Effector memory CD4-positive, alpha-beta T cell (primary cell): ENCODE data around the gene COL5A1.

Experiments used
- DNase-seq, 3 donors: peaks; one replicate each; pipeline ENCODE4 v3.0.0-alpha.2; 2020
- H3K27ac ChIP-seq: 2 replicates; pipeline ENCODE4 v1.7.0; 2013; ENCODE audit warnings: mild to moderate bottlenecking, low read length, moderate library complexity; ENCODE audit not compliant: insufficient read depth, poor library complexity, severe bottlenecking
- H3K27me3 ChIP-seq: replicated peaks from 2 replicates; pipeline ENCODE4 v1.7.0; 2013; ENCODE audit warnings: mild to moderate bottlenecking, low read length; ENCODE audit not compliant: insufficient read depth, control insufficient read depth, poor library complexity, severe bottlenecking
- H3K36me3 ChIP-seq: 2 replicates; pipeline ENCODE4 v1.7.0; 2013; ENCODE audit warnings: mild to moderate bottlenecking, low read length, moderate library complexity; ENCODE audit not compliant: control insufficient read depth, insufficient read depth
- H3K4me1 ChIP-seq: 2 replicates; pipeline ENCODE4 v1.7.0; 2013; ENCODE audit warnings: low read length, mild to moderate bottlenecking; ENCODE audit not compliant: control insufficient read depth, insufficient read depth, poor library complexity, severe bottlenecking
- H3K4me3 ChIP-seq: 2 replicates; pipeline ENCODE4 v1.7.0; 2013; ENCODE audit warnings: low read length, low read depth, mild to moderate bottlenecking; ENCODE audit not compliant: insufficient read depth, poor library complexity, severe bottlenecking
- H3K9me3 ChIP-seq: 2 replicates; pipeline ENCODE4 v1.7.0; 2013; ENCODE audit warnings: mild to moderate bottlenecking, low read length, moderate library complexity; ENCODE audit not compliant: control insufficient read depth

Gene COL5A1

GRCh38 chr9:134751622-134752021, 110.0 kb downstream of the COL5A1 start:
- H3K4me3 ChIP-seq: no peak overlapping the region
- no peaks in the 10 kb centered on the region for H3K9me3 ChIP-seq
- no peaks in the 10 kb centered on the region for H3K4me1 ChIP-seq
- H3K27me3 ChIP-seq: no peaks in the 10 kb centered on the region
- no peak overlapping the region for H3K27ac ChIP-seq
- DNase-seq: no peak
- H3K36me3 ChIP-seq: no peaks in the 10 kb centered on the region

- Histone ChIP-seq H3K27me3 (no peaks in the 10 kb centered on the region), H3K36me3 (no peaks in the 10 kb centered on the region), H3K4me3 (no peak overlapping the region), H3K27ac (no peak overlapping the region), H3K4me1 (no peaks in the 10 kb centered on the region), H3K9me3 (no peaks in the 10 kb centered on the region)
- DNase-seq: no peak
Measured at GRCh38 chr9:134752471-134753168, 111.0 kb downstream of the COL5A1 start.

- Histone ChIP-seq H3K9me3 (no peaks in the 10 kb centered on the region), H3K4me3 (no peak overlapping the region), H3K36me3 (no peaks in the 10 kb centered on the region), H3K4me1 (no peaks in the 10 kb centered on the region), H3K27ac (no peak overlapping the region), H3K27me3 (no peaks in the 10 kb centered on the region)
- no peak for DNase-seq
Measured at GRCh38 chr9:134753191-134753590, 111.6 kb downstream of the COL5A1 start.

- H3K4me1 ChIP-seq: no peaks in the 10 kb centered on the region
- no peak overlapping the region for H3K4me3 ChIP-seq
- H3K36me3 ChIP-seq: no peaks in the 10 kb centered on the region
- no peaks in the 10 kb centered on the region for H3K9me3 ChIP-seq
- no peak overlapping the region for H3K27ac ChIP-seq
- no peak for DNase-seq
- H3K27me3 ChIP-seq: no peaks in the 10 kb centered on the region
Measured at GRCh38 chr9:134755221-134755907, 113.8 kb downstream of the COL5A1 start.

- Histone ChIP-seq H3K9me3 (no peaks in the 10 kb centered on the region), H3K27ac (no peak overlapping the region), H3K36me3 (no peaks in the 10 kb centered on the region), H3K4me1 (no peaks in the 10 kb centered on the region), H3K4me3 (no peak overlapping the region), H3K27me3 (no peaks in the 10 kb centered on the region)
- no peak for DNase-seq
Measured at GRCh38 chr9:134756098-134756497, 114.5 kb downstream of the COL5A1 start.

DNA sequence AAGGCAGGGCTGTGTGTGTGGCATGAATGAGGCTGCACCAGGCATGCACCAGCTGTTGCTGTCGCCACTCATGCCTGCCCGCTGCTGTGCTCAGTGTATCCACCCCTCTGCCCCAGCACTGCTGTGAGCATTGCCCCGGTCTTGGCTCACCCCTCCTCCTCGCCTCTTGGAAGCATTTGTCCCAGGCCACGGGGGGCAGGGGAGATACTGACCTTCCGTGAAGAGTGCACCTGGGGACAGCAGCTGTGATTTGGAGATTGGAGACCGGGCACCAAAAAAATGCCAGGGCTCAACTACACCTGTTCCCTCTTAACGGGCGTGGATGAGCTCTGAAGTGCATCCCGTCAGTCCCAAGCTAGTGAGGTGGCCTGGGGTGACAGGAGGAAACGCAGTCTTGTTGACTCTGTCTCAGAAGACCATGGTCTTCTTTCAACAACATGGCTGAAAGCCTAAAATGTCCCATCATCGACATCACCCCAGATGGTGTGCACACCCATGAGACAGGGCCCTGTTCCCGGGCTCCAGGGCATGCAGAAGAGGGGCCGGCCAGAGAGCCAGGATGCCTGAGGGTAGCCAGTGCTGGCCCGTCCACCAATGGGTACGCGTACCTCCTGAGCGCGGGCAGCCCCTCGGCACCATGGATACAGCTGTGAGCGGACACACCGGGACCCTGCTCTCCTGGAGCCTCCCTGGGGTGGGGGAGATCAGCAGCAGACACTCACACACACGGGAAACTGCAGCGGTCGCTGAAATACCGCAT, 115.8 kb downstream of the COL5A1 start:
- H3K9me3 ChIP-seq: no peaks in the 10 kb centered on the region
- no peak for DNase-seq
- H3K27ac ChIP-seq: no peak overlapping the region
- H3K27me3 ChIP-seq: no peaks in the 10 kb centered on the region
- H3K4me3 ChIP-seq: no peak overlapping the region
- H3K36me3 ChIP-seq: no peaks in the 10 kb centered on the region
- no peaks in the 10 kb centered on the region for H3K4me1 ChIP-seq

- Histone ChIP-seq H3K36me3 (no peaks in the 10 kb centered on the region), H3K27me3 (no peaks in the 10 kb centered on the region), H3K9me3 (no peaks in the 10 kb centered on the region), H3K4me1 (no peaks in the 10 kb centered on the region), H3K4me3 (no peak overlapping the region), H3K27ac (no peak overlapping the region)
- no peak for DNase-seq
Measured at GRCh38 chr9:134758949-134759607, 117.5 kb downstream of the COL5A1 start.

DNA sequence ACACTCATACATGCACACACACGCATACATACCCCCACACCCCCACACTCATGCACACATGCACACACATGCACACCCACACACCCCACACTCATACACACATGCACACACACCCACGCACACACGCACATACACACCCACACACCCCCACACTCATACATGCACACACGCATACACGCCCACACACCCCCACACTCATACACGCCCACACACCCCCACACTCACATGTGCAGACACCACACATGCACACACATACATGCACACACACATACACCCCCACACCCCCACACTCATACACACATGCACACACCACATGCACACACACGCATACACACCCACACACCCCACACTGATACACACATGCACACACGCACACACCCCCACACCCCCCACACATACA, 118.3 kb downstream of the COL5A1 start:
- DNase-seq: no peak
- H3K9me3 ChIP-seq: no peaks in the 10 kb centered on the region
- no peaks in the 10 kb centered on the region for H3K27me3 ChIP-seq
- no peaks in the 10 kb centered on the region for H3K4me1 ChIP-seq
- H3K4me3 ChIP-seq: no peak overlapping the region
- no peak overlapping the region for H3K27ac ChIP-seq
- no peaks in the 10 kb centered on the region for H3K36me3 ChIP-seq

DNA sequence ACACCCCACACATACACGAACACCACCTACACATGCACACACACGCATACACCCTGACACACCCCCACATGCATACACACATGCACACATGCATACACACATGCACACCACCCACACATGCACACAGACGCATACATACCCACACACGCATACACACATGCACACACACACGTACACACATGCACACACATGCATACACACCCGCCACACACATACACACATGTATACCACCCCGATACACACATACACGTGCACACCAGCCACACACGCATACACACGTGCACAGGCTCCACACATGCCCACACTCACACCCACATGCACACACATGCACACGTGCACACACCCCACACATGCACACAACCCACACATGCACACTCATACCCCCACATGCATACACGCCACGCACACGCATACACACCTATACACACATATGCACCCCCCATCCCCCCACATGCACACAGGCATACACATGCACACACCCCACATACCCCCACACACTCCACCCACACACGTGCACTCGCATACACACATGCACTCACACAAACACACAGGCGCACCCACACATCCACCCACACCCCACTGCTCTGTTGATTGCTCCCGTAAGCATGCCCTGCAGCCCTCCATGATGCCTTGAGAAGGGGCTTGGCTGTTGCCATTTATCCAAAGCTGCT, 119.3 kb downstream of the COL5A1 start:
- H3K4me3 ChIP-seq: no peak overlapping the region
- H3K27me3 ChIP-seq: no peaks in the 10 kb centered on the region
- DNase-seq: no peak
- no peaks in the 10 kb centered on the region for H3K4me1 ChIP-seq
- H3K36me3 ChIP-seq: no peaks in the 10 kb centered on the region
- H3K27ac ChIP-seq: no peak overlapping the region
- no peaks in the 10 kb centered on the region for H3K9me3 ChIP-seq
